ENCODE data around the gene ODC1.
A peak's percentile ranks its signal among the peaks of the same experiment; 100 is the strongest.
"Not testable (repeated sequence)": the region's sequence is repeated elsewhere in the genome, so short reads cannot be mapped to it uniquely, and the experiment has no call there.

The ODC1 gene

GRCh38 chr2:10453905-10454298 is 5.8 kb upstream of the ODC1 start:
- no peak for DNase-seq (ENCODE audit: low read depth in 2 of 2)

GRCh38 chr2:10452956-10453904 is 5.1 kb upstream of the ODC1 start:
- DNase-seq (ENCODE audit: low read depth in 2 of 2) = no peak

- no peak for DNase-seq (ENCODE audit: low read depth in 2 of 2)
Observed at GRCh38 chr2:10452312-10452711, 4.2 kb upstream of the ODC1 start.

- no peak for DNase-seq (ENCODE audit: low read depth in 2 of 2)
Observed at GRCh38 chr2:10451819-10452218, 3.7 kb upstream of the ODC1 start.

GRCh38 chr2:10449838-10450691 is 1.9 kb upstream of the ODC1 start:
- no peak for DNase-seq (ENCODE audit: low read depth in 2 of 2)

- DNase-seq (ENCODE audit: low read depth in 2 of 2) = no peak
Observed at GRCh38 chr2:10449486-10449831, 1.3 kb upstream of the ODC1 start.

- peak; percentile 88 to 92 for DNase-seq (ENCODE audit: low read depth in 2 of 2)
Observed at GRCh38 chr2:10448576-10449485, 704 bp upstream of the ODC1 start.

GRCh38 chr2:10447300-10447894 is 730 bp downstream of the ODC1 start:
- no peak for DNase-seq (ENCODE audit: low read depth in 2 of 2)

GRCh38 chr2:10446631-10447030 is 1.5 kb downstream of the ODC1 start:
- DNase-seq (ENCODE audit: low read depth in 2 of 2) = no peak

GRCh38 chr2:10444463-10444862 is 3.7 kb downstream of the ODC1 start:
- DNase-seq (ENCODE audit: low read depth in 2 of 2) = no peak

GRCh38 chr2:10442469-10443126 is 5.5 kb downstream of the ODC1 start:
- DNase-seq (ENCODE audit: low read depth in 2 of 2) = not testable (repeated sequence)

GRCh38 chr2:10441948-10442347 is 6.2 kb downstream of the ODC1 start:
- no peak for DNase-seq (ENCODE audit: low read depth in 2 of 2)

- DNase-seq (ENCODE audit: low read depth in 2 of 2) = no peak
Observed at GRCh38 chr2:10440736-10441135, 7.4 kb downstream of the ODC1 start.

- DNase-seq (ENCODE audit: low read depth in 2 of 2) = no peak
Observed at GRCh38 chr2:10439971-10440370, 8.2 kb downstream of the ODC1 start.

- no peak for DNase-seq (ENCODE audit: low read depth in 2 of 2)
Observed at GRCh38 chr2:10439185-10439879, 8.8 kb downstream of the ODC1 start.

GRCh38 chr2:10438688-10439087 is 9.4 kb downstream of the ODC1 start:
- DNase-seq (ENCODE audit: low read depth in 2 of 2) = no peak

- DNase-seq (ENCODE audit: low read depth in 2 of 2) = no peak
Observed at GRCh38 chr2:10437806-10438205, 10.3 kb downstream of the ODC1 start.

- no peak for DNase-seq (ENCODE audit: low read depth in 2 of 2)
Observed at GRCh38 chr2:10436583-10437110, 11.5 kb downstream of the ODC1 start.

- DNase-seq (ENCODE audit: low read depth in 2 of 2) = no peak
Observed at GRCh38 chr2:10435820-10436204, 12.3 kb downstream of the ODC1 start.

Measured in stimulated activated CD8-positive, alpha-beta memory T cell treated with anti-CD3 and anti-CD28 coated beads, Interleukin-15, amount 100 ng/mL, for 4 hours (primary cell).